Activated CD4-positive, alpha-beta T cell treated with anti-CD3 and anti-CD28 coated beads for 36 hours (primary cell): ENCODE measurements around the gene DUS1L. TPM values are rescaled to one million over a fixed set of nuclear protein-coding genes. Genes with fewer than 3 reads are reported as not detected.

Source experiments
- ATAC-seq: fragments of 200-7000 bp; cut with Tn5 transposase; one replicate; pipeline ENCODE4 v1.10.0; 2021; ENCODE audit warnings: mild to moderate bottlenecking, moderate library complexity
- CTCF ChIA-PET: fragments of 350-600 bp; sonication (Branson Sonifier 250); formaldehyde crosslinking; loops from one replicate; lab custom pipeline; 2021; ENCODE audit warnings: antibody characterized with exemption; lab: Charles Lee
- POLR2A ChIA-PET: fragments of 350-600 bp; sonication (Branson Sonifier 250); formaldehyde crosslinking; loops from one replicate; lab custom pipeline; 2021; ENCODE audit warnings: antibody characterized with exemption, inconsistent platforms; lab: Charles Lee
- DNase-seq: peaks from one replicate; pipeline ENCODE4 v3.0.0-alpha.2; 2020
- H3K27ac Mint-ChIP-seq: one replicate; pipeline ENCODE4 v1.8.0; 2021; ENCODE audit warnings: mixed read lengths
- H3K27me3 Mint-ChIP-seq: one replicate; pipeline ENCODE4 v1.8.0; 2021; ENCODE audit warnings: mixed read lengths
- H3K36me3 Mint-ChIP-seq: one replicate; pipeline ENCODE4 v1.8.0; 2021; ENCODE audit warnings: low read depth, mixed read lengths
- H3K4me1 Mint-ChIP-seq: one replicate; pipeline ENCODE4 v1.8.0; 2021; ENCODE audit warnings: mixed read lengths
- H3K4me3 Mint-ChIP-seq: one replicate; pipeline ENCODE4 v1.8.0; 2021; ENCODE audit warnings: mild to moderate bottlenecking, moderate library complexity, mixed read lengths
- H3K9me3 Mint-ChIP-seq: one replicate; pipeline ENCODE4 v1.8.0; 2021; ENCODE audit warnings: low read depth, mixed read lengths
- intact Hi-C, 2 experiments: fragments of 100-400 bp; cut with DNase I in 1 of 2; cut with micrococcal nuclease in 1 of 2; formaldehyde crosslinking; loops; one replicate each; pipeline versions ENCODE4 v1.14.2 to v1.15.1; 2022 to 2024; cut with DNase I, micrococcal nuclease
- total RNA-seq, 2 experiments: library from RNA; stranded (reverse); gene quantifications; one replicate each; pipeline ENCODE4 v1.2.3, GENCODE V29; 2021

DUS1L gene
- total RNA-seq, 2 experiments from 2014 or later = 119 to 124 TPM

- CTCF ChIA-PET = no interaction called here
- POLR2A ChIA-PET = no interaction called here
- Mint-ChIP-seq H3K36me3 (peaks cover 8% of the 10 kb centered on the region), H3K4me3 (no peak overlapping the region), H3K9me3 (no peaks in the 10 kb centered on the region), H3K4me1 (peaks cover 6% of the 10 kb centered on the region), H3K27ac (no peak overlapping the region), H3K27me3 (no peaks in the 10 kb centered on the region)
- intact Hi-C loops = no loop called here
- DNase-seq (no peak), ATAC-seq (no peak)
Measured at GRCh38 chr17:82058230-82058854, 7.3 kb downstream of the DUS1L start.

GRCh38 chr17:82056729-82057621 is 8.6 kb downstream of the DUS1L start:
- Mint-ChIP-seq H3K27ac (no peak overlapping the region), H3K4me3 (no peak overlapping the region), H3K9me3 (no peaks in the 10 kb centered on the region), H3K36me3 (peaks cover 9% of the 10 kb centered on the region), H3K27me3 (no peaks in the 10 kb centered on the region), H3K4me1 (peaks cover 12% of the 10 kb centered on the region)
- POLR2A ChIA-PET = no interaction called here
- CTCF ChIA-PET = interaction anchor here (1.1 kb wide), 1 partner anchor 19 kb away, joined by 4 read pairs; the partner anchor contains the start of gene DCXR
- intact Hi-C loops = no loop called here
- no peak for ATAC-seq
- peak; percentile 3 for DNase-seq

- DNase-seq (peak; percentile 4), ATAC-seq (no peak)
- no peak overlapping the region for H3K4me3 Mint-ChIP-seq
- H3K27ac Mint-ChIP-seq = no peak overlapping the region
- peaks cover 12% of the 10 kb centered on the region for H3K4me1 Mint-ChIP-seq
- peaks cover 9% of the 10 kb centered on the region for H3K36me3 Mint-ChIP-seq
- no peaks in the 10 kb centered on the region for H3K27me3 Mint-ChIP-seq
- ChIA-PET CTCF (interaction anchor here (1.1 to 1.4 kb wide), 2 partner anchors 18 to 19 kb away, joined by 4 to 5 read pairs; partner anchors contain the start of gene DCXR), POLR2A (no interaction called here)
- intact Hi-C loops = no loop called here
- H3K9me3 Mint-ChIP-seq = no peaks in the 10 kb centered on the region
Measured at GRCh38 chr17:82055965-82056728, 9.5 kb downstream of the DUS1L start.

GRCh38 chr17:82055023-82055964 is 10.3 kb downstream of the DUS1L start:
- Mint-ChIP-seq H3K27me3 (no peaks in the 10 kb centered on the region), H3K4me1 (peaks cover 18% of the 10 kb centered on the region), H3K36me3 (peaks cover 8% of the 10 kb centered on the region), H3K27ac (no peak overlapping the region), H3K9me3 (no peaks in the 10 kb centered on the region), H3K4me3 (no peak overlapping the region)
- CTCF ChIA-PET = interaction anchor here (1.4 kb wide), 1 partner anchor 18 kb away, joined by 5 read pairs; the partner anchor contains the start of gene DCXR
- intact Hi-C loops = no loop called here
- POLR2A ChIA-PET = no interaction called here
- ATAC-seq (no peak), DNase-seq (peak; percentile 3)

GRCh38 chr17:82054351-82055022 is 11.1 kb downstream of the DUS1L start:
- Mint-ChIP-seq H3K4me3 (no peak overlapping the region), H3K4me1 (peaks cover 21% of the 10 kb centered on the region), H3K36me3 (peaks cover 8% of the 10 kb centered on the region), H3K9me3 (no peaks in the 10 kb centered on the region), H3K27me3 (no peaks in the 10 kb centered on the region), H3K27ac (no peak overlapping the region)
- ATAC-seq (no peak), DNase-seq (peak; percentile 4)
- CTCF ChIA-PET = interaction anchor here (1.4 kb wide), 1 partner anchor 17 kb away, joined by 5 read pairs; the partner anchor contains the start of gene DCXR
- intact Hi-C loops = no loop called here
- POLR2A ChIA-PET = no interaction called here

GRCh38 chr17:82053556-82054263 is 11.9 kb downstream of the DUS1L start:
- ChIA-PET CTCF (no interaction called here), POLR2A (interaction anchor here (0.5 kb wide), 1 partner anchor 299 kb away, joined by 3 read pairs; no protein-coding TSS in a partner anchor)
- Mint-ChIP-seq H3K36me3 (peaks cover 6% of the 10 kb centered on the region), H3K9me3 (no peaks in the 10 kb centered on the region), H3K27ac (no peak overlapping the region), H3K4me3 (peak overlapping the region; percentile 79), H3K27me3 (no peaks in the 10 kb centered on the region), H3K4me1 (peaks cover 21% of the 10 kb centered on the region)
- DNase-seq = peak; percentile 4
- intact Hi-C loops = loop anchor here in 1 of 2 experiments (2.0 kb wide), 1 partner anchor 13 kb away; no protein-coding TSS in a partner anchor
- no peak for ATAC-seq

GRCh38 chr17:82053130-82053529 is 12.5 kb downstream of the DUS1L start:
- ChIA-PET POLR2A (no interaction called here), CTCF (no interaction called here)
- H3K4me1 Mint-ChIP-seq = peaks cover 21% of the 10 kb centered on the region
- H3K9me3 Mint-ChIP-seq = no peaks in the 10 kb centered on the region
- ATAC-seq = no peak
- no peaks in the 10 kb centered on the region for H3K27me3 Mint-ChIP-seq
- no peak overlapping the region for H3K27ac Mint-ChIP-seq
- H3K36me3 Mint-ChIP-seq = peaks cover 5% of the 10 kb centered on the region
- intact Hi-C loops = loop anchor here in 1 of 2 experiments (2.0 kb wide), 1 partner anchor 14 kb away; no protein-coding TSS in a partner anchor
- H3K4me3 Mint-ChIP-seq = peak overlapping the region; percentile 79
- DNase-seq = no peak

- ChIA-PET POLR2A (interaction anchor here (0.7 to 1.4 kb wide), 2 partner anchors 45 to 200 kb away, joined by 3 to 5 read pairs; partner anchors contain the start of gene FASN), CTCF (no interaction called here)
- Mint-ChIP-seq H3K27me3 (no peaks in the 10 kb centered on the region), H3K36me3 (peaks cover 7% of the 10 kb centered on the region), H3K27ac (no peak overlapping the region), H3K9me3 (no peaks in the 10 kb centered on the region), H3K4me3 (peak overlapping the region; percentile 79), H3K4me1 (peaks cover 21% of the 10 kb centered on the region)
- intact Hi-C loops = loop anchor here in 1 of 2 experiments (2.0 kb wide), 1 partner anchor 14 kb away; no protein-coding TSS in a partner anchor
- ATAC-seq = no peak
- DNase-seq = peak; percentile 5
Measured at GRCh38 chr17:82052638-82053059, 13.0 kb downstream of the DUS1L start.
